GM18861 (cell line): ENCODE results near the gene TBC1D22A.

Experiments used
- ATAC-seq: cut with Tn5 transposase; IDR thresholded peaks from one replicate; pipeline ENCODE4 v1.9.1; 2021; ENCODE audit not compliant: unreplicated experiment

Gene TBC1D22A

GRCh38 chr22:47201996-47202818, 439.8 kb downstream of the TBC1D22A start:
- no peak for ATAC-seq

DNA sequence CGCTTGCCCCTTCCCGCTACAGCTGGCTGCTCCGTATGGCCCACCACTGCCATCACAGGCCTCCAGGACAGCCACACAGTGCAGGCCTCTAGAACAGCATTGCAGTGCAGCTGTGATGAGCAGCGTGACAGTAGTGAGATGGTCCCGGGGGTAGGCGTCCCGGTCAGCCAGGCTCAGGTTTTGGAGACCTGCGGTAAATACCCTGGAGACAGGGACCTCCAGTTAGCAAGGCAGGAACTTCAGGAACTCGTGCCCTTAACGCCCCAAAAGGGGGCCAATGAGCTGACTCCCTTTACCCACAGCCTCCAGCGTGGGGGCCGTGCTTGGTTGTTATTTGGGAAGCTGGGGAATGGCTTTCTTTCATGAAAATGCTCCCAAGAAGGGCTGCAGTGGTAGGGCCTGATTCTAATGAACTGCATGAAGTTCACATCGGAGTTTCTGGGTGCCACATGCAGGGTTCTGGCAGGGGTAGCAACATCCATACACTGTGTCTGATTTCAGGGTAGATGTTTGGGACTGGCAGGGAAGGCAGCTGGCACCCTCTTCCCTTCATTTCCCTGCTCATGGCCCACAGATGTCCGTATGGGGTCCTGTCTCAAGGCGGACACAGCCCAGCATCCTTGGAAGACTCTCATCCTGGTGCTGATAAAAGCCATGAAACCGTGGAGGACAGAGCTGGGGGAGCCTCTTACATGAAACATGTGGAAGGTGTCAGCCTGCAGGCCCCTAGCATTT, 440.5 kb downstream of the TBC1D22A start:
- ATAC-seq = no peak

- ATAC-seq = no peak
Observed at GRCh38 chr22:47203554-47203991, 441.1 kb downstream of the TBC1D22A start.

- no peak for ATAC-seq
Observed at GRCh38 chr22:47204002-47204979, 441.8 kb downstream of the TBC1D22A start.

DNA sequence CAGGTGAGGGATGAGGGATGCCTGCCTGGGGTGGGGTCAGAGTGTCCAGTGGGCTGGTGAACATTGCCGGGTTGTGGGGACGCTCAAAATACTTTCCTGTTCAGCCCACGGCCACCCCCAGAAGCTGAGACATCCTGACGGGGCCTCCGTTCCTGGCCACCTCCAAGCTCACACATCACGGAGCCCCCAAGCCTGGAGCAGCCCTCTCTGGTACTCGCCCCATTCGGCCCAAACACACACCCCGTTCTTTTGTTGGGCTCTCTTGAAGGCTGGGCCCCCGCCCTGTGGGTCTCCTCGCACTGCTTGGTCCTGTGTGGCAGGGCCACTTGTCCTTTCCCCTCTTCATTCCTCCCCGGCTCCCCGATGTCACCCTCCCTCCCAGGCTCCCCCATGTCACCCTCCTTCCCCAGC, 442.6 kb downstream of the TBC1D22A start:
- ATAC-seq = no peak

DNA sequence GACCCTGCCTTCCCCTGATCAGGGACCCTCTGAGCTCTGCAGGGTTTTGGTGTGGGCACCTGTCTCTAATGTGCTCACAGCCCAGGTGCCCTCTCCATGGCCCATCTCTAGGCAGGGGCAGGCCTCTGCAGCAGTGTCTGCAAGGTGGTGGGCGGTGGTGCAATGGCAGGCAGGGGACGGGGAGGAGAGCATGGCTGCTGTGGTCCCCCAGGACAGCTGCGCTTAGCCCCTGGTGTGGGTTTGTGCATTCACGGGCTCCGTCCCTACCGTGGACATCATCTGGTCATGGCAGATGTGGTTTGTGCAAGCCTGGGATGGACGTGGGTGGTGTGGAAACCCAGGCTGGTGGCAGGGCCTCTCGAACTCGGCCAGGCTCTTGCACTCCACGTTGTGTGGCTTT, 443.1 kb downstream of the TBC1D22A start:
- no peak for ATAC-seq

GRCh38 chr22:47206164-47206563, 443.7 kb downstream of the TBC1D22A start:
- ATAC-seq = no peak

- ATAC-seq = no peak
Observed at GRCh38 chr22:47206666-47207218, 444.3 kb downstream of the TBC1D22A start.

DNA sequence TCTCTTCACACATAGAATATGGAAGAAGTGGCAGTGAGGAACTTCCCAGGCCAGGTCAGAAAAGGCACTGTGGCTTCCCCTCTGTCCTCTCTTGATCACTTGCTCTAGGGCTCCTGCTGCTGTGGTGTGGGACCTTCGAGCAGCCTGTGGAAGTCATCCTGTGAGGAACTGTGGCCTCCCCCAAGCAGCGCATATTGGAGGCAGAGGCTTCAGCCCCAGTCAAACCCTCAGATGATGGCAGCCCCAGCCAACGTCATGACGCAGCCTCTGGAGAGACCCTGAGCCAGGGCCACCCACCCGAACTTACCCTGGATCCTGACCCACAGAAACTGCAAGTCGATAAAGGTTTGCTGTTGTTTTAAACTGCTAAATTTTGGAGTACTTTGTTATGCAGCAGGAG, 444.9 kb downstream of the TBC1D22A start:
- no peak for ATAC-seq

- ATAC-seq = no peak
Observed at GRCh38 chr22:47207846-47208554, 445.6 kb downstream of the TBC1D22A start.

DNA sequence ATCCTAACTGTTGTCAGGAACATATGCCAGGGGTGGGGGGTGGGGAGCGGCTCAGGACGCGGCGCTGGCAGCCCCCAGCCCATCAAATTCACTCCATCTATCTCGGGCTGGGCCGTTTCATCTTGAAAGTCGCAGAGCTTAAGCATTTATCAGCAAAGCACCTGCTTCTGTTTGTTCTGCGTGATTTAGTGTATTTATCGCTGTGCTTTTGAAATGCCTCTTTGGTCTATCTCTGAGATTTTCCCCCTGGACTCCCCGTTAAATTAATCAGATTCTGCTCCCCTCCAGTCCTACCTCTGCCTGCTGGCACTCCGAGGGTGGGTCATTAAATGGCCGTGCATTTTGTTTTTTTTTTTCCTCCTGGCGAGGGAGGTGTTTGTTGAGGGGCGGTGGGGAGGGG, 446.2 kb downstream of the TBC1D22A start:
- ATAC-seq = no peak

DNA sequence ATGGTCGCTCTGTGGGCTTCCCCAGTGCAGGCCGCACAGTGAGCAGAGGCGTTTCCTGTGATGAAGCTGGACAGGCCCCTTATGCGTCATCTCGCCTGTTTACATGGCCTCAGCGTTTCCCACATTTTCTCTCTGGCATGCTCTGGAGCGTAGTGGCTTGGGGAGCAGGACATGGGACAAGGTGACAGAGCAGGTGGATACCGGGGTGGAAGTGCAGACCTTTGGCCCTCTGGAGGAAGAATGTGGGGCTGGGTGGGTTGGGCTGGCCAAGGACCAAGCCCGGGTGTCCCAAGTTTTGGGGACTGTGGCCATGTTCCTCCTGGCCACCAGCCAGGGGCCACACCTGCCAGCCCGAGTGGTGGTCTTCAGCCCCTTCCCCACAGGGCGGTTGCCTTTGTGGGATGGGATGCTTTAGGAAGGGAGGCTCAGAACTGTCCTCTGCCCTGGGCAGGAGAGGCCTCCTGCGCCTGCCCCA, 446.6 kb downstream of the TBC1D22A start:
- ATAC-seq = no peak

DNA sequence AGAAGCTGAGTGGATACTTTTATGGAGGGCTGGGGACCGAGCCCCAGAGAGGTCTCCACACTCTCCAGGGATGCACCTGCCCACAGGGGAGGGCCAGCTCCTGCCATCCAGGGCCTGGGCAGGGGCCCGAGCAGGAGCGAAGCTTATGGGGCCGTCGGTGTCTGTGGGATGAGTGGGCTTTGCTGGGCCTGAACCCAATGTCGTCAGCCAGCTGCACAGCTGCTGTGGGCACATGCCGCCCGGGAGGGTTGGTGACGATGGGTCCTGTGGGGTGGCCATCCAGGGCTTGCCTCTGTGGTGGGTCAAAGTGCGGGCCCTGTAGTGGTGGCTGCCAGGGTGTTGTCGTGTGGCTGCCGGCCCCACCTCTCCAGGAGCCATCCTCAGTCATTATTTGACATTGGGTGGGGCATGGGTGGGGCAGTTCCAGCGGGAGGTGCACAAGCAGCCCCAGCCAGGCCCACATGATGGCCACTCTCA, 447.1 kb downstream of the TBC1D22A start:
- ATAC-seq = no peak

GRCh38 chr22:47210112-47210657, 447.7 kb downstream of the TBC1D22A start:
- no peak for ATAC-seq

- no peak for ATAC-seq
Observed at GRCh38 chr22:47210686-47211085, 448.2 kb downstream of the TBC1D22A start.

DNA sequence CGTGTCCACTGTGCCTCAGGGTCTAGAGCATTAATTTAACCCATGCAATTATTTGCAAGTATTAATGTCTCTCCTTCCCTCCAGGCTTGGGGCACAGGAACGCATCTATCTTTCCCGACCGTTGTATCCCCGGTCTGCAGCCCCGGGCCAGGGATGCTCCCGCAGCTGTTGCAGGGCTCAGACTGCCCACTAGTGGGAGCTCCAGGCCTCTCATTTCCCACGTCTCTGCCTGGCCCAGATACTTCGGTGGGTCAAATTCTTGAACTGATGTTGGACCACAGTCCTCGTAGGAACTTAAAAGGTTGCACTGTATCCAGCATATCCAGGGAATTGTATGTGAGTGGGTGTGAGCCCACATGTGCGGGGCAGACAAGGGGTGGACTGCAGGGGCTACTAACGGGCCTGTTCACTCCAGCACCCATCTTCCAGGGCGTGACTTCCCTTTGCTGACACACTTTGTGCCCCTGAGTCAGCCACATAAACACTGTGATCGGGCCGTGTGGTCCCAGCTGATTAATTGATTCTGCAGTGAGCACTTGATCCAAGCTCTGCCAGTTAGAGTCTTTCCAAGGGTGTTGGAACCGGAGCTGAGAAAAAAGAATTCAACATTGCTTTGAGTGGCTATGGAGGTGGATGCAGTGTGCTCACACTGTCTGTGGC, 451.3 kb downstream of the TBC1D22A start:
- ATAC-seq = no peak

DNA sequence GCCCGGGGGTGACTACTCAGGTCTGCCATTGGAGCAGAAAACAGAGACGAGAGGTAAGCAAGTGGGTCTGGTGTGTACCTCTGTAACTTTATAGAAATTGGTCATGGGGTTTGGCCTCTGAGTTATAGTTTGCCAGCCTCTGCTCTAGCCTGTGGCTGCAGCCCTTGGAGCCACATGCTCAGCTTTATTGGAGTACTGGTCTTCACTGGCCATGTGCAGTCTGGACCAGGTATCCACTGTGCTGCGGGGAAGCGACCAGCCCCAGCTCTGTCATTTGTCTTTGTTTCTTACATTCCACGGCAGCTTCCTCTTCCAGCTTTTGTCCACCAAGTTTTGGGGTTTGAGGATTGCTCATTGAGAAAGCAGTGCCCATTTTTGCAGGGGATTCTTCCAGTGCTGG, 453.4 kb downstream of the TBC1D22A start:
- ATAC-seq = no peak

DNA sequence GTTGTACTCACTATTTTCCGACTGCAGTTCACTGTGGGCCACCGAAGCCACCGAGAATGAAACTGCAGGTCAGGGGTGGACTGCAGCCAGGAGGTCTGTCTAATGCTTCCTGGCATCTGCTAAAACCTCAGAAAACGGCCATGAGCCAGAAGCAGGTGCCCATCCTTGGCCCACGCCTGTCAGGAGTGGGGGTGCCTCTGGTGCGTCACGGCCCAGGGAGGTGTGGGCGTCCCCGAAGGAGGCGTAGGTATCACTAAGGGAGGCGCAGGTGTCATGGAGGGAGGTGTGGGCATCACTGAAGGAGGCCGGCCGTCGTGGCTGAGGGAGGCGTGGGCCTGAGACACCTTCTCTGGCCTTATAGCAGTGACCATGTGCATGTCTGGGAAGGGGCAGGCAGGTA, 456.2 kb downstream of the TBC1D22A start:
- ATAC-seq = no peak

DNA sequence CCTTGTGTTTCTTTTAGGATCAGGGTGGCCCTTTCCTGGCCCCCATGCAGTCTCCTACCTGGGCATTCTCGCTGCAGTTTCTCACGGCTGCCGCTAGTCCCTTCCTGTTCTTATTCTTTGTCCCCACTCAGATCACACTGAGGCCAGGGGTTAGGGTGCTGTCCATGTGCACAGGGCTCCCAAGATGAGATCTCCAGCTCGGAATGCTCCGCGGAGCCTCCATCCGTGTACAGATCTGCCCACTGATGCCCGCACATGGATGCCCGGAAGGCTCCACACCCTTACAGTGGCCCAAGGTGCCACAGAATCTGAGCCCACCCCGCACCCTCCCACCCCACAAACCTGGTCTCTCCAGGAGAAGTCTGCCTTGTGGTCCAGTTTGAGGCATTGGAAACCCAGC, 457.3 kb downstream of the TBC1D22A start:
- no peak for ATAC-seq
